Testis (tissue), 2 donors: Measurements from ENCODE around the gene KIDINS220.

Experiments used
- POLR2A ChIP-seq: fragments of 450-650 bp; IDR thresholded peaks from one replicate; pipeline ENCODE4 v1.6.1; 2017; ENCODE audit warnings: antibody characterized with exemption, mild to moderate bottlenecking, moderate library complexity
- TF ChIP-seq, protein P1 (sequence below), 3 experiments: fragments of 450-650 bp in 2 of 3; fragments of 200-600 bp in 1 of 3; sonication (generic) in 1 of 3; IDR thresholded peaks; one replicate each; pipeline ENCODE4 v1.5.1; 2016 to 2019; ENCODE audit warnings: antibody characterized with exemption in 3 of 3, mild to moderate bottlenecking in 2 of 3, moderate library complexity in 1 of 3

DNA sequence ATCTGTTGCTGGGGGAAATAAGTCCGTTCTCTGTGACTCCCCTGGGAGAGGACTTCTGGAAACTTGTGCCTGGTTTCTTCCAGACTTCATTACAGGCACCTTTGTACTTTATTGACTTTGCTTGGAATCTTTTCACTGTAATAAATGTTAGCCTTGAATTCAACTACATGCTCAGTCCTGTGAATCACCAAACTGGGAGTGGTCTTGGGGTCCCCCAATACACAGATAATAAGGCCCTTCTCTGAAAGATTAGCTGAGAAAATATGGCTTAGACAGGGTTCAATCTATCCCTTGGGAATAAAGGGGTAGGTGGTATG lies 48.7 kb upstream of the KIDINS220 start:
- TF ChIP-seq, protein P1, sequence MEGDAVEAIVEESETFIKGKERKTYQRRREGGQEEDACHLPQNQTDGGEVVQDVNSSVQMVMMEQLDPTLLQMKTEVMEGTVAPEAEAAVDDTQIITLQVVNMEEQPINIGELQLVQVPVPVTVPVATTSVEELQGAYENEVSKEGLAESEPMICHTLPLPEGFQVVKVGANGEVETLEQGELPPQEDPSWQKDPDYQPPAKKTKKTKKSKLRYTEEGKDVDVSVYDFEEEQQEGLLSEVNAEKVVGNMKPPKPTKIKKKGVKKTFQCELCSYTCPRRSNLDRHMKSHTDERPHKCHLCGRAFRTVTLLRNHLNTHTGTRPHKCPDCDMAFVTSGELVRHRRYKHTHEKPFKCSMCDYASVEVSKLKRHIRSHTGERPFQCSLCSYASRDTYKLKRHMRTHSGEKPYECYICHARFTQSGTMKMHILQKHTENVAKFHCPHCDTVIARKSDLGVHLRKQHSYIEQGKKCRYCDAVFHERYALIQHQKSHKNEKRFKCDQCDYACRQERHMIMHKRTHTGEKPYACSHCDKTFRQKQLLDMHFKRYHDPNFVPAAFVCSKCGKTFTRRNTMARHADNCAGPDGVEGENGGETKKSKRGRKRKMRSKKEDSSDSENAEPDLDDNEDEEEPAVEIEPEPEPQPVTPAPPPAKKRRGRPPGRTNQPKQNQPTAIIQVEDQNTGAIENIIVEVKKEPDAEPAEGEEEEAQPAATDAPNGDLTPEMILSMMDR (IDR thresholded peaks at IDR 0.05), result no peak
- no peak for TF ChIP-seq POLR2A
